Esophagus squamous epithelium (tissue), 5 donors: ENCODE results near the gene LDB2. TPM values are rescaled to one million over a fixed set of nuclear protein-coding genes. Genes with fewer than 3 reads are reported as not detected.
"Not testable (repeated sequence)": the region's sequence is repeated elsewhere in the genome, so short reads cannot be mapped to it uniquely, and the experiment has no call there.

Experiments
- DNase-seq: peaks from one replicate; lab custom pipeline; 2025; lab: John Stamatoyannopoulos, UW
- H3K27ac ChIP-seq, 4 donors: fragments of 200-600 bp; sonication (generic); one replicate each; pipeline ENCODE4 v1.5.1; 2016 to 2019; ENCODE audit warnings: mild to moderate bottlenecking in 1 of 4
- H3K27me3 ChIP-seq, 4 donors: fragments of 200-600 bp; sonication (generic); 1 replicate in 3 of 4; 2 replicates in 1 of 4; pipeline versions ENCODE4 v1.5.1 to v1.6.0; 2017 to 2021; ENCODE audit warnings: antibody characterized with exemption in 1 of 4
- H3K36me3 ChIP-seq, 3 donors: fragments of 200-600 bp; sonication (generic); one replicate each; pipeline ENCODE4 v1.5.1; 2016 to 2019
- H3K4me1 ChIP-seq, 3 donors: fragments of 200-600 bp; sonication (generic); one replicate each; pipeline ENCODE4 v1.5.1; 2017 to 2019
- H3K4me3 ChIP-seq, 4 donors: fragments of 200-600 bp; sonication (generic); 1 replicate in 3 of 4; 2 replicates in 1 of 4; pipeline ENCODE4 v1.5.1; 2016 to 2019; ENCODE audit warnings: mild to moderate bottlenecking in 2 of 4, moderate library complexity in 1 of 4
- H3K9me3 ChIP-seq, 3 donors: fragments of 200-600 bp; sonication (generic); one replicate each; pipeline ENCODE4 v1.5.1; 2016 to 2019
- CTCF ChIP-seq, 6 experiments: fragments of 450-650 bp in 4 of 6; fragments of 200-600 bp in 2 of 6; sonication (generic) in 2 of 6; IDR thresholded peaks; one replicate each; pipeline ENCODE4 v1.5.1; 2016 to 2019; ENCODE audit warnings: antibody characterized with exemption in 6 of 6, mild to moderate bottlenecking in 4 of 6, moderate library complexity in 4 of 6
- POLR2A ChIP-seq, 4 donors: fragments of 450-650 bp; IDR thresholded peaks; one replicate each; pipeline ENCODE4 v1.6.1; 2017; ENCODE audit warnings: antibody characterized with exemption in 4 of 4, mild to moderate bottlenecking in 4 of 4, moderate library complexity in 3 of 4
- WGBS, 2 donors: methylation state at CpG; one replicate each; pipeline ENCODE4 v1.1.5; 2018; 5-methylcytosine and 5-hydroxymethylcytosine counted together
- intact Hi-C: fragments of 100-400 bp; cut with DNase I; formaldehyde crosslinking; loops from one replicate; pipeline ENCODE4 v1.15.0; 2022
- total RNA-seq, 4 donors: library from RNA; depleted of rRNA; stranded (reverse); fragments of >200 nt; gene quantifications; one replicate each; pipeline ENCODE4 v1.1.0, GENCODE V29; 2016
- donor health status: DM: yes; HTN: yes; CAD: no.

LDB2 gene
- total RNA-seq, 4 donors from 2014 or later: 3.0 to 16.0 (median 5.9) TPM

DNA sequence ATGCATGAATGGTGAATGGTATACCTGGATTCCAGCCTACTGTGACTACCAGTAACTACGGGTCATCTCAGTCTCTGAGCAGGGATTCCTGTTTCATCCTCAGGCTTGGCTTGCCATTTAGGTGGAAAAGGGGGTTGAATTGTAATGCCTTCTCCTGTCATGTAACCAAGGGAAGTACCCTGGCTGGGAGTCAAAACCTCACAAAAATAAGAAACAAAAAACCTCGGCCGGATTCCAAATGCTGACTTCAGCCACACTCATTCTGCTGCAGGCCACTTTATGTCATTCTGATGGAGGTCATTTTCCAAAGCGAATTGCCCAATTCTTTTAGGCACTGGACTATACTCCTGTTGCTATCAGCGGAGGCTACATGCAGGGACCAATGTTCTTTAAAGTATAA lies 324.7 kb downstream of the LDB2 start:
- Histone ChIP-seq H3K36me3 (no peaks in the 10 kb centered on the region), H3K9me3 (no peaks in the 10 kb centered on the region), H3K27ac (peak overlapping the region in 1 of 4 donors; percentile 6), H3K4me1 (peaks cover 5 to 23% (median 7%) of the 10 kb centered on the region in 3 donors), H3K27me3 (peaks cover 0 to 15% (median 0%) of the 10 kb centered on the region in 4 donors), H3K4me3 (no peak overlapping the region)
- TF ChIP-seq POLR2A (IDR thresholded peaks at IDR 0.05) (no peak), CTCF (IDR thresholded peaks at IDR 0.05) (no peak)
- DNase-seq: no peak
- intact Hi-C loops: no loop called here
- 10 to 15% methylated on average over 5 of the region's 5 CpGs for WGBS, 2 donors

- Histone ChIP-seq H3K27me3 (peaks cover 0 to 15% (median 0%) of the 10 kb centered on the region in 4 donors), H3K4me1 (peaks cover 5 to 23% (median 7%) of the 10 kb centered on the region in 3 donors), H3K4me3 (no peak overlapping the region), H3K9me3 (no peaks in the 10 kb centered on the region), H3K36me3 (no peaks in the 10 kb centered on the region), H3K27ac (peak overlapping the region in 1 of 4 donors; percentile 6)
- 31 to 55% methylated on average over 4 of the region's 4 CpGs for WGBS, 2 donors
- DNase-seq: no peak
- no peak for TF ChIP-seq POLR2A (IDR thresholded peaks at IDR 0.05)
- TF ChIP-seq CTCF (IDR thresholded peaks at IDR 0.05): no peak
- intact Hi-C loops: no loop called here
Observed at GRCh38 chr4:16573206-16573605, 325.2 kb downstream of the LDB2 start.

DNA sequence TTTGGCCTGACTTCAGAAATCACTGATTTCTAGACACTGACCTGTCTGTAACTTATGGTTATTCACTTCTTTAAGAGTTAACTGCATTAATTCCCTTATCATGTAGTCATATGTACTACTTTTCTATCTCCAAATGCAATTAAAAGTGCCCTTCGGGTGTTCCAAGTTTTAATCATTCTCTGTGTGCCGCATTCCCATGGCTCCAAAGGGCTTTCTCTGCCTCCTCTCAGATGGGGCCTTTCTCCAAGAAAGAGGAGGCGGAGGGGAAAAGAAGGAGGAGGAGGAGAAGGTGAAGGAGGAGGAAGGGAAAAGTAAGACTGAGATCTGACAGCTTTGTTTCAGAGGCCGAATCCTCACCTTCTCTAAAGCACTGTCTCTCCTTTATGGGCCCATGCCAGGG lies 325.8 kb downstream of the LDB2 start:
- Histone ChIP-seq H3K27me3 (peaks cover 0 to 15% (median 0%) of the 10 kb centered on the region in 4 donors), H3K36me3 (no peaks in the 10 kb centered on the region), H3K9me3 (no peaks in the 10 kb centered on the region), H3K4me3 (no peak overlapping the region), H3K27ac (no peak overlapping the region), H3K4me1 (peaks cover 5 to 23% (median 7%) of the 10 kb centered on the region in 3 donors)
- no peak for DNase-seq
- TF ChIP-seq CTCF (IDR thresholded peaks at IDR 0.05) (no peak), POLR2A (IDR thresholded peaks at IDR 0.05) (no peak)
- WGBS, 2 donors: 91 to 96% methylated on average over 3 to 4 of the region's 4 CpGs
- intact Hi-C loops: no loop called here

DNA sequence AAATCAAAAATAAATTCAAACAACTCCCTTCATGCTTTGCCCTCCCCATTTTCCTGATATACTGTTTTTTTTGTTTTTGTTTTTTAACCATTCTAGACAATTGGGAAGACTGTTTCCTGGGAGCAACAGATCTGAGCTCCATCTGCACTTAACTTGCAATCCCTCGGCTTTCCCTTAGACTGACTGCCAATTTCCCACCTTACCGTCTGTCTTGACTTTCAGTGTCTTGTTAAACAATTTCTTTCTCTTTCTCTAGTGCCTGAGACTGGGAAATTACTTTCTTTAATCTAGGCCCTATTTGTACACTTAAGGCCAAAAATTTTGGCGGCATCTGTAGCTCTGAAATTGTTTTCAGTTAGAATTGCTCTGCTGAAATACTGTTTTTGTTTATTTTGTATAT lies 326.3 kb downstream of the LDB2 start:
- WGBS, 2 donors: 89 to 94% methylated on average over 3 of the region's 3 CpGs
- Histone ChIP-seq H3K9me3 (no peaks in the 10 kb centered on the region), H3K4me1 (peaks cover 5 to 23% (median 7%) of the 10 kb centered on the region in 3 donors), H3K27ac (no peak overlapping the region), H3K27me3 (peaks cover 0 to 15% (median 0%) of the 10 kb centered on the region in 4 donors), H3K36me3 (no peaks in the 10 kb centered on the region), H3K4me3 (no peak overlapping the region)
- intact Hi-C loops: no loop called here
- no peak for DNase-seq
- TF ChIP-seq POLR2A (IDR thresholded peaks at IDR 0.05) (no peak), CTCF (IDR thresholded peaks at IDR 0.05) (no peak)

DNA sequence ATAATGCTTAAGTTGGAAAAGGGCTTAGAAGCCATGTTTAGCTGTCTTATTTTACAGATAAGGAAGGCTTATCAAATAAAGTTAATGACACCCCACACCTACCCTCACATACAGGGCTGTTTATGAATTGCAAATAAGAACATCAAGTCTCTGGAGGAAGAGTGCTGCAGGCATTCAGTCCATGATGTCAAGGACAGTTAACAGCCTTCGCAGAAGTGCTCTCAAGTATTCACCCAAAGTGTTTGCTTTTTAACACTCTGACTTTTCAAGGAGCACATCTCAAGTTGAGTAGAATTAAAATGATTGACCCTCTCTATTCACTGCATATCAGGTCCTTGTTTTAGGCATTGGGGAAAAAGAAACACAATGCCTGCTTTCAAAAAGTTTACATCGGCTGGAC lies 328.7 kb downstream of the LDB2 start:
- intact Hi-C loops: no loop called here
- 78 to 90% methylated on average over 2 of the region's 2 CpGs for WGBS, 2 donors
- H3K36me3 ChIP-seq: no peaks in the 10 kb centered on the region
- H3K27ac ChIP-seq: no peak overlapping the region
- H3K4me1 ChIP-seq: peaks cover 5 to 22% (median 7%) of the 10 kb centered on the region in 3 donors
- H3K9me3 ChIP-seq: no peaks in the 10 kb centered on the region
- no peak for TF ChIP-seq CTCF (IDR thresholded peaks at IDR 0.05)
- TF ChIP-seq POLR2A (IDR thresholded peaks at IDR 0.05): no peak
- H3K27me3 ChIP-seq: peaks cover 0 to 10% (median 0%) of the 10 kb centered on the region in 4 donors
- H3K4me3 ChIP-seq: no peak overlapping the region
- no peak for DNase-seq

- 91 to 93% methylated on average over 6 to 11 of the region's 14 CpGs for WGBS, 2 donors
Observed at GRCh38 chr4:16557316-16557715, 341.1 kb downstream of the LDB2 start.

More at GRCh38 chr4:16557316-16557715, 341.1 kb downstream of the LDB2 start:
- H3K27me3 ChIP-seq, intact Hi-C loops, H3K27ac ChIP-seq, H3K36me3 ChIP-seq, H3K4me1 ChIP-seq, DNase-seq, H3K4me3 ChIP-seq, H3K9me3 ChIP-seq: not testable (repeated sequence)
